ENCODE data around the gene MGST2. TPM values are rescaled to one million over a fixed set of nuclear protein-coding genes. Genes with fewer than 3 reads are reported as not detected.

The MGST2 gene
- total and polyA plus RNA-seq, 3 donors from 2014 or later: 82.2 to 97.9 (median 87.6) TPM

GRCh38 chr4:139700568-139700967 is 34.9 kb downstream of the MGST2 start:
- TF ChIP-seq CTCF (IDR thresholded peaks at IDR 0.05): no peak
- WGBS, 2 donors: 67 to 68% methylated on average over 5 of the region's 5 CpGs
- no peaks in the 10 kb centered on the region for H3K36me3 ChIP-seq (ENCODE audit: low read depth, missing control alignments)

GRCh38 chr4:139704915-139705485 is 39.4 kb downstream of the MGST2 start:
- WGBS, 2 donors: 90 to 97% methylated on average over 4 of the region's 4 CpGs
- Histone ChIP-seq H3K36me3 (ENCODE audit: low read depth, missing control alignments) (no peaks in the 10 kb centered on the region), H3K9me3 (no peaks in the 10 kb centered on the region), H3K4me1 (no peaks in the 10 kb centered on the region), H3K27ac (peak overlapping the region in 1 of 2 donors; percentile 45), H3K27me3 (no peaks in the 10 kb centered on the region), H3K4me3 (no peak overlapping the region)
- TF ChIP-seq CTCF (IDR thresholded peaks at IDR 0.05): no peak
- TF ChIP-seq POLR2A (IDR thresholded peaks at IDR 0.05): no peak
- intact Hi-C loops (cut with DNase I; ENCODE audit: low total_unique reads): no loop called here
- no peak for DNase-seq

More at GRCh38 chr4:139700568-139700967, 34.9 kb downstream of the MGST2 start:
- Histone ChIP-seq H3K4me3 (no peak overlapping the region), H3K9me3 (no peaks in the 10 kb centered on the region), H3K4me1 (no peaks in the 10 kb centered on the region), H3K27ac (no peak overlapping the region), H3K27me3 (no peaks in the 10 kb centered on the region)
- intact Hi-C loops (cut with DNase I; ENCODE audit: low total_unique reads): no loop called here
- no peak for DNase-seq

GRCh38 chr4:139709660-139710059 is 44.0 kb downstream of the MGST2 start:
- WGBS, 2 donors: 75 to 100% methylated on average over 1 of the region's 1 CpG
- DNase-seq: no peak
- H3K27me3 ChIP-seq: no peaks in the 10 kb centered on the region
- no peaks in the 10 kb centered on the region for H3K9me3 ChIP-seq
- H3K27ac ChIP-seq: no peak overlapping the region
- no peak overlapping the region for H3K4me3 ChIP-seq
- peaks cover 7% of the 10 kb centered on the region for H3K4me1 ChIP-seq
- H3K36me3 ChIP-seq (ENCODE audit: low read depth, missing control alignments): no peaks in the 10 kb centered on the region
- TF ChIP-seq POLR2A (IDR thresholded peaks at IDR 0.05) (no peak), CTCF (IDR thresholded peaks at IDR 0.05) (no peak)
- intact Hi-C loops (cut with DNase I; ENCODE audit: low total_unique reads): no loop called here

GRCh38 chr4:139710073-139710472 is 44.5 kb downstream of the MGST2 start:
- no peaks in the 10 kb centered on the region for H3K27me3 ChIP-seq
- peaks cover 7% of the 10 kb centered on the region for H3K4me1 ChIP-seq
- WGBS, 2 donors: 65 to 69% methylated on average over 2 of the region's 2 CpGs
- no peak for DNase-seq
- no peak for TF ChIP-seq CTCF (IDR thresholded peaks at IDR 0.05)
- no peak for TF ChIP-seq POLR2A (IDR thresholded peaks at IDR 0.05)
- intact Hi-C loops (cut with DNase I; ENCODE audit: low total_unique reads): no loop called here
- H3K36me3 ChIP-seq (ENCODE audit: low read depth, missing control alignments): no peaks in the 10 kb centered on the region
- no peak overlapping the region for H3K27ac ChIP-seq
- no peak overlapping the region for H3K4me3 ChIP-seq
- no peaks in the 10 kb centered on the region for H3K9me3 ChIP-seq

- Histone ChIP-seq H3K4me3 (no peak overlapping the region), H3K4me1 (peaks cover 7% of the 10 kb centered on the region), H3K9me3 (no peaks in the 10 kb centered on the region), H3K27me3 (no peaks in the 10 kb centered on the region), H3K36me3 (ENCODE audit: low read depth, missing control alignments) (no peaks in the 10 kb centered on the region), H3K27ac (no peak overlapping the region)
- WGBS, 2 donors: 52 to 58% methylated on average over 4 of the region's 4 CpGs
- intact Hi-C loops (cut with DNase I; ENCODE audit: low total_unique reads): no loop called here
- DNase-seq: no peak
- no peak for TF ChIP-seq CTCF (IDR thresholded peaks at IDR 0.05)
Measured at GRCh38 chr4:139711461-139711860, 45.8 kb downstream of the MGST2 start.

Measured in testis (tissue), 3 donors.